GM12801 (cell line): ENCODE data around the gene OR8S1.

ENCODE experiments used
- TF ChIP-seq, protein P1 (sequence below): IDR thresholded peaks from one replicate; pipeline ENCODE4 v1.5.1; 2011; ENCODE audit warnings: control low read depth; ENCODE audit not compliant: insufficient read length; ENCODE audit errors: extremely low read depth

The OR8S1 gene, protein sequence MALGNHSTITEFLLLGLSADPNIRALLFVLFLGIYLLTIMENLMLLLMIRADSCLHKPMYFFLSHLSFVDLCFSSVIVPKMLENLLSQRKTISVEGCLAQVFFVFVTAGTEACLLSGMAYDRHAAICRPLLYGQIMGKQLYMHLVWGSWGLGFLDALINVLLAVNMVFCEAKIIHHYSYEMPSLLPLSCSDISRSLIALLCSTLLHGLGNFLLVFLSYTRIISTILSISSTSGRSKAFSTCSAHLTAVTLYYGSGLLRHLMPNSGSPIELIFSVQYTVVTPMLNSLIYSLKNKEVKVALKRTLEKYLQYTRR

DNA sequence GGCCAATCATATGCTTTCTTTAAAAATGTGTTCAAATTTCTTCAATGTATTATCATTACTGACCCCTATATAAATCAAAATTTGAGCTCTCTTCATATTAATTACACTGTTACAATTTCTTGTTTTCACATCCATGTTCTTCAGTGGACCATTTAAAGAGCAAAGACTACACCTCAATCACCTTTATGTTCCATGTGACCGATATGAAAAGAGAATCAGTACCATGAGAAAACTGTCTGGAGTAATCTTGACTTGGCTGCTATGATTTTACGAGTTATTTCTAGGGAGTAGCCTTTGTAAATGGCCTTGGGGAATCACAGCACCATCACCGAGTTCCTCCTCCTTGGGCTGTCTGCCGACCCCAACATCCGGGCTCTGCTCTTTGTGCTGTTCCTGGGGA, at the start of gene OR8S1:
TSS of gene OR8S1 (plus strand) at position 301 of the 400 bp plus-strand sequence. CDS start at position 301, 0 bp downstream.
- TF ChIP-seq, protein P1, sequence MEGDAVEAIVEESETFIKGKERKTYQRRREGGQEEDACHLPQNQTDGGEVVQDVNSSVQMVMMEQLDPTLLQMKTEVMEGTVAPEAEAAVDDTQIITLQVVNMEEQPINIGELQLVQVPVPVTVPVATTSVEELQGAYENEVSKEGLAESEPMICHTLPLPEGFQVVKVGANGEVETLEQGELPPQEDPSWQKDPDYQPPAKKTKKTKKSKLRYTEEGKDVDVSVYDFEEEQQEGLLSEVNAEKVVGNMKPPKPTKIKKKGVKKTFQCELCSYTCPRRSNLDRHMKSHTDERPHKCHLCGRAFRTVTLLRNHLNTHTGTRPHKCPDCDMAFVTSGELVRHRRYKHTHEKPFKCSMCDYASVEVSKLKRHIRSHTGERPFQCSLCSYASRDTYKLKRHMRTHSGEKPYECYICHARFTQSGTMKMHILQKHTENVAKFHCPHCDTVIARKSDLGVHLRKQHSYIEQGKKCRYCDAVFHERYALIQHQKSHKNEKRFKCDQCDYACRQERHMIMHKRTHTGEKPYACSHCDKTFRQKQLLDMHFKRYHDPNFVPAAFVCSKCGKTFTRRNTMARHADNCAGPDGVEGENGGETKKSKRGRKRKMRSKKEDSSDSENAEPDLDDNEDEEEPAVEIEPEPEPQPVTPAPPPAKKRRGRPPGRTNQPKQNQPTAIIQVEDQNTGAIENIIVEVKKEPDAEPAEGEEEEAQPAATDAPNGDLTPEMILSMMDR = no peak

DNA sequence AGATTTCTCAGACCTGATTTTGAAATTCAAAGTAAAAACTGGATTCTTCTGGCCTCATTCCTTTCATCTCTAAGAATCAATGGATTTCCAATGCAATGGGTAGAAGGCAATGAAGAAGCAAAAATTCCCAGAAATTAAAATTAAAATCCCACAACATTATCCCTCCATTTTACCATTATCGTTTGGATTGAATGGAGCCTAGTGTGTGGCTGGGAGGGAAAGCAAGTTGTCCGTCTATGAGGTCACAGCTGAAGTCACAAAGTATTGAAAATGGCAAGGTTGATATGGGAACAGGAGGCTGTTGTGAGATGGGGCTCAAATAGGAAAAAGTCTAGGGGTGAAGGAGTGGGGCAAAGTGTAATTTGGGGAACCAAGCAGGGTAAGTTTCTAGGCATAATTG, 43.2 kb upstream of the OR8S1 start, which contains the start of gene C12orf54:
TSS of gene C12orf54 (plus strand) at position 301 of the 400 bp plus-strand sequence. CDS start 799 bp downstream, outside the sequence.
- TF ChIP-seq, protein P1 = no peak

DNA sequence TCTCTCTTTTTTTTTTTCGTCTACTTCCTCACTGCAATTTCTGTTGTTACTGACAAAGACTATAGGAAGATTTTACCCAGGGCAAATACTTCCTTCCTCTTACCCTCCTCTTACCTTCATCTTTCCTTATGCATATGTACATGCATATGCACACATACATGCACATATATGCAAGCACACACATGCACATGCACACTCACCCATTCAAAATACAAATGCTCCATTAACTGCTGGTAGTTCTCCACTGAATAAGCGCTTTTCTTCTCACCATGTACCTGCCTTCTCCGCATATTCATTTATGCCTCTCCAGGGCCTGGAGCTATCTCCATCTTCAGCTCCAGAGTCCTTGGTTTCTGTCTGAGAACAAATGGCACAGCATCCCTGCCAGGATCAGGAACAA, 42.5 kb upstream of the OR8S1 start:
- TF ChIP-seq, protein P1 = no peak

DNA sequence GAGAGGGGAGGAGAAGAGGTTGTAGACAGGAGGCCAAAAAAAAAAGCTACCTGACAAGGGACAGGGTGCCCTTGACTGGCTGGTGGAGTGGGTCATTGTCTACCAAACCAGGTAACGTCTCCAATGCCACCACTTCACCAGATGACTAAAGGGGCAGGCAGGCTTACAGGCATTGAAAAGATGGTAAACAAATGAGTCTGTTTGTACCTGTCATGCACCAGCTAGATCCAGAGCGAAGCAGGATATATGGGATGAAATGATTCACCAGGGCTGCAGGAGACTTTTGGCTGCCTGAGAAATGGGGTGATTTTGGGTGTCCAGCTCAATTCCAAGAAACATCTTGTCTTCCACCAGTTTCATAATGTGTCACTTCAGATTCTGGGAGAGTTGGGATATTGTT, 39.2 kb upstream of the OR8S1 start:
- TF ChIP-seq, protein P1 = no peak

DNA sequence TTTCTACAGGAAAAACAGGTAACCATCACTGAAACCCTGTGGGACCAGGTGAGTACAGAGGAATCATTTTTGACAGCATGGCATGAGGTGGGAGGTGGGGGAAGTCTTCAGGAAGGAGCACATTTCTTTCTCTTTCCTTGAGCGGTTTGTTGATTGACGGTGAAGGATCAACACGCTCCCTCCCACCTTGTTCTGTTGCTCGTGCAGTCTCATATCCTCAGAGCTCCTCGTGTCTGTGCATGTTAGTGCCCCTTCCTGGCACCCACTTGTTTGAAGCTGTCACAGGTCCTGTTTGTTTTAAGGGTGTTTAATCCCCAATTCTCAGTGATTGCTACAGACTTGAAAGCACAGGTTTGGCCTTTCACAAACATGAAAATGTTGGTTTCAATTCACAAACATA, 38.8 kb upstream of the OR8S1 start:
- TF ChIP-seq, protein P1 = no peak

DNA sequence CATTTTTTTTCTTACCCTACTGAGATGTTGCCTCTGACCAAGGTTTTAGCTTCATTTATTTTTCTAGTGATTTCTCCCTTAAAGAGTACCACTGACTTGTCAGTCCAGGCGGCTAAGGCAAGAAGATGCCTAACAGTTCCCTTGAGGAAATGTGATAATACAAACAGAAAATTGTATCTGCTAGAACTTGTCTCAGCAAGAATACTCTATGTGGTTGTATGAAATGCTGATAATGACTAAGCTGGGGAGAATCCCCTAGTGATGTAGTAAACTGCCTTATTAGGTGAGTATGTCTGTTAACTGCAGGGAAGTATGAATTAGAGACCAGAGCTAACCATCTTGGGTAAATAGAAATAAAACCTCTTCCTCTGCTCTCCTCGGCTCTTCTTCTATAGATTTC, 36.4 kb upstream of the OR8S1 start:
- TF ChIP-seq, protein P1 = no peak

DNA sequence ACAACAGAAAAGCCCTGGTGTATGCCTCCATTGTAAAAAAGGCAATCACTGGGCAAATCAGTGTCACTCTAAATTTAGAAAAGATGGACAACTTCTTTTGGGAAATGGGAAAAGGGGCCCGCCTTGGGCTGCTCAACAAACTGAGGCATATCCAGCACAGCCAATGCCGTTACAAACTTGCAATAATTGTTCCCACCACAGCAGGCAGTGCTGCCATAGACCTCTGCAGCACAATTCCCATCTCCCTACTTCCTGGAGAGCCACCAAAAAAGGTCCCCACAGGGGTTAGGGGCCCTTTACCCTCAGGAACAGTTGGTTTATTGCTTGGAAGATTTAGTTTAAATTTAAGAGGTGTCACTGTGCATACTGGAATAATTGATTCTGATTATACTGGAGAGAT, 16.4 kb upstream of the OR8S1 start:
- TF ChIP-seq, protein P1 = no peak
